Activated T-helper 17 cell treated with anti-CD3 and anti-CD28 coated beads, Interleukin-2, amount 50 U/mL, for 72 hours (primary cell): ENCODE results near the gene SUFU. TPM values are rescaled to one million over a fixed set of nuclear protein-coding genes. Genes with fewer than 3 reads are reported as not detected.

Experiments used
- ATAC-seq: fragments of 150-1000 bp; cut with Tn5 transposase; replicated peaks from 2 replicates; pipeline ENCODE4 v1.10.0; 2021; ENCODE audit warnings: mild to moderate bottlenecking, moderate library complexity
- H3K27ac Mint-ChIP-seq: one replicate; pipeline ENCODE4 v1.8.0; 2022; ENCODE audit warnings: mixed read lengths
- H3K27me3 Mint-ChIP-seq: one replicate; pipeline ENCODE4 v1.8.0; 2022; ENCODE audit warnings: mixed read lengths
- H3K36me3 Mint-ChIP-seq: one replicate; pipeline ENCODE4 v1.8.0; 2022; ENCODE audit warnings: low read depth, mild to moderate bottlenecking, mixed read lengths
- H3K4me1 Mint-ChIP-seq: one replicate; pipeline ENCODE4 v1.8.0; 2022; ENCODE audit warnings: mixed read lengths
- H3K4me3 Mint-ChIP-seq: one replicate; pipeline ENCODE4 v1.8.0; 2022; ENCODE audit warnings: mild to moderate bottlenecking, mixed read lengths
- H3K9me3 Mint-ChIP-seq: one replicate; pipeline ENCODE4 v1.8.0; 2022; ENCODE audit warnings: mixed read lengths
- total RNA-seq, 2 donors: library from RNA; stranded (reverse); gene quantifications; one replicate each; pipeline ENCODE4 v1.2.3, GENCODE V29; 2022

SUFU gene
- total RNA-seq, 2 donors from 2014 or later = 11.1 to 16.2 TPM

DNA sequence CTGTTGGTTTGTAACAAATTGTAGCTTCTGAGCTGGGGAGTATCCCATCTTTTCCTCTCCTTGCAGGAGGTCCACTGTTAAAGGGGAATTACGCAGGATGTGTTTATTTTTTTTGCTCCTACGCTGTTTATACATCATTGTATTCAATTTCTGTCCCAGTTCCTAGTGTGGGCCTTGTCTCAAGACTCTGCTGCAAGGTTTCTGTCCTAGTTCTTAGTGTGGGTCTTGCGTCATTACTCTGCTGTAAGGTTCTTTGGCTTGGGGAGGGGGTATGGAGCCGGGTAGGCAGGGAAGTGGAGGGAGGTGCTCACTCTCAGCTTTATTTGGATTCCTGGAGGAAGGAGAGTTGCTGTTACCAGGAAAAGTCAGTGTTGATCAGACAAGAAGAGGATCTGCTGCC, 76.5 kb downstream of the SUFU start:
- H3K36me3 Mint-ChIP-seq = no peaks in the 10 kb centered on the region
- H3K27me3 Mint-ChIP-seq = no peaks in the 10 kb centered on the region
- H3K9me3 Mint-ChIP-seq = no peaks in the 10 kb centered on the region
- ATAC-seq = no peak
- peaks cover 12% of the 10 kb centered on the region for H3K4me1 Mint-ChIP-seq
- H3K4me3 Mint-ChIP-seq = no peak overlapping the region
- H3K27ac Mint-ChIP-seq = peak overlapping the region; percentile 77

DNA sequence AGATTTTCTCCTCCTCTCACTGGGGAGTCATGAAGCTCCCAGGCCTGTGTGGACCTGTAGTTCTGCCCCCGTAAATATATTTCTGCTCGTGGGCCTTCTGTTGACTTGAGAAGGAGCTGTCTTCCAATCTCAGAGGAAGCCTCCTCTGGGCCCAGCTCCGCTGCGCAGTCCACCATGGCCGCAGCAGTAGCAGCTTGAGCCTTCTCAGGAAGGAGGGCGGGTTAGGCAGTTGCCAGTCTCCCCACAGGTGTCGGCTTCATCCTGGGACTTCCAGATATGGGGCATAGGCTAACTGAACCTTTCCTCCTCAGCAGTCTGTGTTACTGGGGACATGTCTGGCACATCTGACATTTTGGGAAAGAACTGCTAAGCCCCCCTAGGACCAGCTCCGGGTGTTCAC, 77.6 kb downstream of the SUFU start:
- Mint-ChIP-seq H3K27me3 (no peaks in the 10 kb centered on the region), H3K4me3 (no peak overlapping the region), H3K36me3 (no peaks in the 10 kb centered on the region), H3K4me1 (peaks cover 12% of the 10 kb centered on the region), H3K9me3 (no peaks in the 10 kb centered on the region), H3K27ac (no peak overlapping the region)
- no peak for ATAC-seq

DNA sequence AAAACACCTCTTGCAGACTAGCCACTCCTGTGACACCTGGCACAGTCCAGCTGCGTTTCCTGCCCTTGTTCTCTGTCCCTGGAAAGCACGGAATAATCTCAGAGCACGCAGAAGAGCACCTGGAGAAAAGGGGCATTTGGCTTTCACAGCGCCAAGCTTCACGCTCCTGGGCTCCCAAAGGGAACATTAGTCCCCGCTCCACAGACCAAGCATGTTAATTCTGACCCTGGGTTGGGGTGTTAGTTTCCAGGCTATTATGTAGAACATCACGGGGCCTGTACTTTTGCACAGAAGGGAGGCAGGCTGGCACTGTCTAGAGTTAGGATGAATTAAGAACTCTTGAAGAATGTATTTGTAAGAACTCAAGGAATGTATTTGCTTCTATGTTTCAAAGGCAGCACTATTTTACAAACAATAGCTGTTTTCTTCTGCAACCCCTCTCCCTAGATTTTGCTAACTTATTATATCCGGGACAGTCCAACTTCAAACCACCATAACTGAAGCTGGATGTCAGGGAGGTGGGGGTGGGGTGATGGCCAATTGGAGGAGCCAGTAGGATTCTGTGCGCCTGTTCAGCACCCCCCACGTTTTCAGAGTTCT, 78.3 kb downstream of the SUFU start:
- ATAC-seq = no peak
- Mint-ChIP-seq H3K27me3 (no peaks in the 10 kb centered on the region), H3K4me3 (no peak overlapping the region), H3K27ac (no peak overlapping the region), H3K9me3 (no peaks in the 10 kb centered on the region), H3K36me3 (no peaks in the 10 kb centered on the region), H3K4me1 (peaks cover 12% of the 10 kb centered on the region)

DNA sequence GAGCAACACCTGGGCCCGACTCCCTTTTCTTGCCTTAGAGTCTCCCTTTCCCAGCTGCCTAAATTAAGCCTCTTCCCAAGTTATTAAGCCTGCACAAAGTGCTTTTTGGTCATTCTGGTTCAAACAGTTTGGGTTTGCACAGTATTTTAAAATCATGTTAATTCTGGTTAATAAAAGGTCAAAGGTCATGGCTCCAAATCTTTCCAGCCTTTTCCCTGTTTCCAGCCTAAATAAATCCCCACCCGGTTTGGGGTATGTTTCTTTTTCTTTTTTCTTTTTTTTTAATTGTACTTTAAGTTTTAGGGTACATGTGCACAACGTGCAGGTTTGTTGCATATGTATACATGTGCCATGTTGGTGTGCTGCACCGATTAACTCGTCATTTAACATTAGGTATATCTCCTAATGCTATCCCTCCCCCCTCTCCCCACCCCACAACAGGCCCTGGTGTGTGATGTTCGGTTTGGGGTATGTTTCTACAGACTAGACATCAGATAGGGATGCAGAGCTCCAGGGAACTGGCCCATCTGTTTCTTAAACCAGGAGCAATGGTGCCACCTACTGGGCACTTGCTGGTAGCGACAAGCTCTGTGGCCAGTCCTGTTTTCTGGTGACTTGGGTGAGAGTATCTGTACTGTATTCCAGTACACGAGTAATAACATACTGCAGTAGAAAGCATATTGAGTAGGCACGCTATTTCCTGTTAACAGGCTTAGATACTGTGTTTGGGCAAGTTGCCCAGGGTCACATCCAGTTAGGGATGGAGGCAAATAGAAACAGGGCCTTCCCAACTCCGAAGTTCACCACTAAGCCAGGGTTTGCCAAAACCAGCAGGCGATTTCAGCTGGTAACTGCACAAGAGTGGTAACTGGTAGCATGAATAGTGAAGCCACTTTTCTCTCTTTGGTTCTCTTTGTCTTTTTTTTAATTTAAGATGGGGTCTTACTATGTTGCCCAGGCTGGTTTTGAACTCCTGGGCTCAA, 80.0 kb downstream of the SUFU start:
- Mint-ChIP-seq H3K36me3 (no peaks in the 10 kb centered on the region), H3K4me3 (no peak overlapping the region), H3K27me3 (no peaks in the 10 kb centered on the region), H3K27ac (no peak overlapping the region), H3K4me1 (peaks cover 10% of the 10 kb centered on the region), H3K9me3 (no peaks in the 10 kb centered on the region)
- ATAC-seq = peak; percentile 98

DNA sequence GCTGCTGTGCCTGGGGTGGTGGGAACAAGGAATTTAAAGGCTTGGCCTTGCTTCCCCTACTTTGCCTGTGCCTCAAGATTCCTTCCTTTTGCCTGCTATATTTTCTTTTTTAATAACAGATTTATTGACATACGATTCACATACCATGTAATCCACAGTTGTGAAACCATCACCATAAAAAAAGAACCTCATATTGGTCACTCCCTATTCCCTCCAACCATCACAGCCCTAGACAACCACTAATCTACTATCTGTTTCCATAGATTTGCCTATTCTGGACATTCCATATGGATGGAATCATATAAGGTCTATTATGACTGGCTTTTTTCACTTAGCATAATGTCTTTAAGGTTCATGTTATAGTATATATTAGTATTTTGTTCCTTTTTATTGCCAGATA, 81.3 kb downstream of the SUFU start:
- H3K4me1 Mint-ChIP-seq = peaks cover 5% of the 10 kb centered on the region
- H3K9me3 Mint-ChIP-seq = no peaks in the 10 kb centered on the region
- H3K36me3 Mint-ChIP-seq = no peaks in the 10 kb centered on the region
- no peak for ATAC-seq
- no peak overlapping the region for H3K4me3 Mint-ChIP-seq
- H3K27me3 Mint-ChIP-seq = no peaks in the 10 kb centered on the region
- no peak overlapping the region for H3K27ac Mint-ChIP-seq

DNA sequence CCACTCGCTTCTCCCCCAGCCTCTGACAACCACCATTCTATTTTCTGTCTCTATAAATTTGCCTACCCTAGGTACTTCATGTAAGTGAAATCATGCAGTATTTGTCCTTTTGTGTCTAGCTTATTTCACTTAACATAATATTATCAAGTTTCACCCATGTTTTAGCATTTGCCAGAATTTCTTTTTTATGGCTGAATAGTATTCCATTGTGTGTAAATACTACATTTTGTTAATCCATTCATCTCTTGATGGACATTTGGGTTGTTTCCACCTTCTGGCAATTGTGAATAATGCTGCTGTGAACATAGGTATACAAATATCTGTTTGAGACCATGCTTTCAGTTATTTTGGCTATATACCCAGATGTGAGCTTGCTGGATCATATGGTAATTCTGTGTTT, 83.1 kb downstream of the SUFU start:
- H3K36me3 Mint-ChIP-seq = no peaks in the 10 kb centered on the region
- H3K4me1 Mint-ChIP-seq = no peaks in the 10 kb centered on the region
- H3K27me3 Mint-ChIP-seq = no peaks in the 10 kb centered on the region
- no peaks in the 10 kb centered on the region for H3K9me3 Mint-ChIP-seq
- no peak overlapping the region for H3K4me3 Mint-ChIP-seq
- no peak overlapping the region for H3K27ac Mint-ChIP-seq
- ATAC-seq = no peak

DNA sequence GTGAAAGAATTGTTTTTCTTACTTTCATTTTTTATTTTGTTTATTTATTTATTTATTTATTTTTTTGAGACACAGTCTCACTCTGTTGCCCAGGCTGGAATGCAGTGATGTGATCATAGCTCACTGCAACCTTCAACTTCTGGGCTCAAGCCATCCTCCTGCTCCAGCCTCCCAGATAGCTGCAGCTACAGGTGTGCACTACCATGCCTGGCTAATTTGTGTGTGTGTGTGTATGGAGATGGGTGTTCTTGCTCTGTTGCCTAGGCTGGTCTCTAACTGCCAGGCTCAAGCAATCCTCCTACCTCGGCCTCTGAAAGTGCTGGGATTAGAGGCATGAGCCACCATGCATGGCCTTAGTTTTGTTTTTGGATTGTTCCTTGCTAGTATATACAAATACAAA, 85.1 kb downstream of the SUFU start:
- no peaks in the 10 kb centered on the region for H3K36me3 Mint-ChIP-seq
- no peak overlapping the region for H3K27ac Mint-ChIP-seq
- no peaks in the 10 kb centered on the region for H3K9me3 Mint-ChIP-seq
- H3K27me3 Mint-ChIP-seq = no peaks in the 10 kb centered on the region
- H3K4me3 Mint-ChIP-seq = no peak overlapping the region
- no peaks in the 10 kb centered on the region for H3K4me1 Mint-ChIP-seq
- no peak for ATAC-seq

DNA sequence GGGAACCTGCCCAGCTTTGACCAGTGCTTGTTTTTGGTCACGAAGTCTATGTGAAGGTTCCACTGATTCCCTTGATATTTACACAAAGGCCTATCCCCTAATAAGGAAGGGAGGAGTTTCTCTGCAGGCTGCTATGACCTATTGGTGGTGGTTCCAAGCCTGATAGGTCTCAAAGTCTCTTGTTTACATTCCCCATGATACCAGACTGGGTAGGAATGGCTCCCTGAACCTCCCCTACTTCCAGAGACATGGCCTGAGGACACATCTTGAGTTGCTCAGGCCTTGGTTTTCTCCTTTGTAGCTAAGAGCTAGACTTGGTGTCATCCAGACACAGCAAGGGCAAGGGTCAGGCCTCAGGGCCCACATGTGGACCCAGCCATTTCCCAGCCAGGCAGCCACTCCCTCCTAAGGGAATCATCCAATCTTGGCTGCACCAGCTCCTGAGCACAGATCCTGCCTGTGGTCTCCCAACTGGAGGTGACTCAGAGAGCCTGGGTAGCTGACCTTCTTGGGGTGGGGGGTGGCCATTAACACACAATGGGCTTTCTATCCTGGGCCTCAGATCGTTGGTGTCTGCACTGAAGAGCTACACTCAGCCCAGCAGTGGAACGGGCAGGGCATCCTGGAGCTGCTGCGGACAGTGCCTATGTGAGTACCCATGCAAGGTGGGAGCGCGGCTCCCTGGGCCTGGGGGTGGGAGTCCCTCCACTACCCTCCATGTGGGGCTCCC, 89.5 kb downstream of the SUFU start:
- no peaks in the 10 kb centered on the region for H3K27me3 Mint-ChIP-seq
- H3K9me3 Mint-ChIP-seq = no peaks in the 10 kb centered on the region
- ATAC-seq = no peak
- H3K4me1 Mint-ChIP-seq = no peaks in the 10 kb centered on the region
- H3K4me3 Mint-ChIP-seq = no peak overlapping the region
- H3K36me3 Mint-ChIP-seq = peaks cover 5% of the 10 kb centered on the region
- peak overlapping the region; percentile 73 for H3K27ac Mint-ChIP-seq

DNA sequence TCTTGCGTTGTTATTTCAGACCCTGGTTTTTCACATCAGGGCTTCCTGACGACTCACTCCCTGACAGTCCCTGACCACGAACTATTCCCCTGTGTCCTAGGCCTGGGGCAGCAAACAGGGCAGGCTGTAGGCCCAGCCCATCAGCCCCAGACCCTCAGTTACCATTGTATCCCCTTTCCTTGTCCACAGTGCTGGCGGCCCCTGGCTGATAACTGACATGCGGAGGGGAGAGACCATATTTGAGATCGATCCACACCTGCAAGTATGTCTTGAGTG, 90.0 kb downstream of the SUFU start:
- ATAC-seq = no peak
- no peaks in the 10 kb centered on the region for H3K4me1 Mint-ChIP-seq
- peak overlapping the region; percentile 73 for H3K27ac Mint-ChIP-seq
- H3K27me3 Mint-ChIP-seq = no peaks in the 10 kb centered on the region
- no peak overlapping the region for H3K4me3 Mint-ChIP-seq
- H3K9me3 Mint-ChIP-seq = no peaks in the 10 kb centered on the region
- H3K36me3 Mint-ChIP-seq = peaks cover 10% of the 10 kb centered on the region

DNA sequence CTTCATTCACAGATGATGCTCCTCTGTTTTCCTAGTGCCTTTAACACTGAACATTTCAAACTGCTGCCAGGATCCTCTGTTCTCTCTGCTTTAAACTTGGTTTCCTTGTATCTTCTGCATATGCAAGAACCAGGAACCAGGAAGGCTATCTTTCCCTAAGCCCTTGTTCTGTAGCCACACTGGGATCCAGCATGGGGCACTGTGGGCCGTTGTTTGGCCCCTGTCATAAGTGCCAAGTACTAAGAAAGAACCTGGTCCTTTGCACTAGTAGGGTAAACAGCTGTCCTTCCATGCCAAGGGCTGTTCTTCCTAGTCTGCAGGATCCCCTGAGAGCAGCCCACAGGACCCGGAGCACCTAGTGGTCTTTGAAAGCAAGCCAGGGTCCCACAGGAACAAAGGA, 91.5 kb downstream of the SUFU start:
- Mint-ChIP-seq H3K4me3 (no peak overlapping the region), H3K9me3 (no peaks in the 10 kb centered on the region), H3K36me3 (peaks cover 17% of the 10 kb centered on the region), H3K27me3 (no peaks in the 10 kb centered on the region), H3K4me1 (no peaks in the 10 kb centered on the region), H3K27ac (no peak overlapping the region)
- ATAC-seq = no peak

DNA sequence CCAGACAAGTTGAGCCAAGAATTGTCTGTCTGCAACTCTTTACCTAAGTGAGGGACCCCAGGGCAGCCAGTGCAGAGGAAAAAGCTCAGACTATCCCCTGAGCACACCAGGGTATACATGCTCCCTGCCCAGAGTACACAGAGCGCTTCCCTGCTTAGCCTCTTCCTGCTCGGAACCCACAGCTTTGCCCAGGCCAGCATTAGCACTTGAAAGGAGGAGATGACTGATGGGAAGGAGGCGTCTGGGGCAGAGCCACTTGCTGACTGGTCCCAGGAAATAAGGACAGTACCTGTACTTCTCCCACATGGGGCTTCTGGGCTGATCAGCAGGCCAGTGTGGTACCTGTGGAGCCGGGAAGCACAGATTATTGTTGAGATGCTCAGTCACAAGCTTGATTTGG, 92.1 kb downstream of the SUFU start:
- Mint-ChIP-seq H3K36me3 (peaks cover 18% of the 10 kb centered on the region), H3K27me3 (no peaks in the 10 kb centered on the region), H3K4me1 (no peaks in the 10 kb centered on the region), H3K4me3 (no peak overlapping the region), H3K9me3 (no peaks in the 10 kb centered on the region), H3K27ac (no peak overlapping the region)
- ATAC-seq = no peak

DNA sequence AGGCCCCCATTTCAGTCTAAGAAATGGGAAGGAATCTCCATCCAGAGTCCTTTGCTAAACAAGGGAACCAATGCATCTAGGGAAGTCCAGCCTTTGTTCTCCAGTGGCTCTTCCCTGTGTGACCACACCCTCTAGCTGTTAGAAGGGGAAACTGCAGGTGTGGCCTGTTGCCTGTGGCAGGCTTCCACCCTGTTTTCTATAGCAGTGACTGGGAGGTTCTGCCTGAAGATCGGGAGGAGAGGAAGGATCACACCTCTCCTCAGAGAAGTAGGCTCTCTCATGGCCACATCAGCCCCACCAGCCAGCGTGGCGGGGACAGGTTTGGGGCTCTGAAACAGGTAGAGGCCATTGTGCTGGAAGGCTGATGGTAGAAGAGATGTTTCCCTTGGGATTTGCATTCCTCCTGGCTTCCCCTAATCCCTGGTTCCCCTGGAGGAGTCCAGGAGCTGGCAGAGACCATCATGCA, 92.8 kb downstream of the SUFU start:
- Mint-ChIP-seq H3K27me3 (no peaks in the 10 kb centered on the region), H3K27ac (peak overlapping the region; percentile 36), H3K9me3 (no peaks in the 10 kb centered on the region), H3K4me1 (no peaks in the 10 kb centered on the region), H3K4me3 (no peak overlapping the region), H3K36me3 (peaks cover 24% of the 10 kb centered on the region)
- peak; percentile 80 for ATAC-seq

DNA sequence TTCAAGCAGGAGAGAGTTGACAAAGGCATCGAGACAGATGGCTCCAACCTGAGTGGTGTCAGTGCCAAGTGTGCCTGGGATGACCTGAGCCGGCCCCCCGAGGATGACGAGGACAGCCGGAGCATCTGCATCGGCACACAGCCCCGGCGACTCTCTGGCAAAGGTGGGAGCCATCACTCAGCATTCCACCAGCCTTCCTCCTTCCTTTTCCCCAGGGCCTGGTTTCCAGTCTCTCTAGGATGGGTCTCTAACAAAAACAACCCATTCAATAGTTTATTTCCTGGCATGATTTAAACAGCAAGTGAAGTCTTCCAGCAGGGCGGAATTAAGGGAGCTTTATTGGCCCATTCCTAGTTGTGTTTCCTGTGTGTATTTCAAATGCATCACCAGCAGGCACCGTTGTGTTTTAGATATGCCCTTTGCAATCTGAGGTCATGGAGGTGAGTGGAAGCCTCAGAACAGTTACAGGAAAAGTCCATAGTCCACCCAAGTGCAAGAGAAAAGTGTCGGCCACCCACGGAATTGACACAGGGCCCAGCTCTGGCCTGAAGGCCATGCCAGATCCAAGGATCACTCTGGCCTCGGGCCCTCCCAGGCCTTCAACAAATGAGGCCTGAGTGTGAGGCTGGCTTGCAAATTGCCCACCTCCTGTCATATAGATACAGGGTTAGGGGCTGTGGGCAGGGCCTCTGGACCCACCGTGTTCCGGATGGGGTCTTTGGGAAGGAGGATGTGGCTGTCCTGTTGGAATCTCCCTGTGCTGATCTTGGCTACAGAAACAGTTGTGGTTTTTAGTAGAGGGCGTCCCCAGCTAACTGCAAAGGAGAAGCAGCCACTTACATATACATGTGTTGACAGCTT, 93.6 kb downstream of the SUFU start:
- ATAC-seq = no peak
- no peak overlapping the region for H3K4me3 Mint-ChIP-seq
- no peak overlapping the region for H3K27ac Mint-ChIP-seq
- H3K27me3 Mint-ChIP-seq = no peaks in the 10 kb centered on the region
- no peaks in the 10 kb centered on the region for H3K9me3 Mint-ChIP-seq
- peaks cover 30% of the 10 kb centered on the region for H3K36me3 Mint-ChIP-seq
- no peaks in the 10 kb centered on the region for H3K4me1 Mint-ChIP-seq

DNA sequence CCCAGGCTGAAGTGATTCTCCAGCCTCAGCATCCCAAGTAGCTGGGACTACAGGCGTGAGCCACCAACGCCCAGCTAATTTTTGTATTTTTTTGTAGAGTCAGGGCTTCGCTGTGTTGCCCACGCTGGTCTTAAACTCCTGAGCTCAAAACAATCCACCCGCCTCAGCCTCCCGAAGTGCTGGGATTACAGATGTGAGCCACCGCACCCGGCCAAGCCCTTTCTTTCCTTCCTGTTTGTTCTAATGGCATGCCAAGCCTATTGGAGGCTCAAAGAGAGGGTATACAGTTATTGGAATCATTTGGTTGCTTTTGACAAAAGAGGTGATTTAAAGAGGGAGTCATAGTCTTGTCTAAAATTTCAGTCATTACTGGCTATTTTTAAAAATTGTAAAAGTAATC, 94.5 kb downstream of the SUFU start:
- Mint-ChIP-seq H3K36me3 (peaks cover 30% of the 10 kb centered on the region), H3K27ac (peak overlapping the region; percentile 29), H3K4me3 (no peak overlapping the region), H3K9me3 (no peaks in the 10 kb centered on the region), H3K4me1 (no peaks in the 10 kb centered on the region), H3K27me3 (no peaks in the 10 kb centered on the region)
- ATAC-seq = no peak
